HG03108 (cell line): ENCODE results near the gene IMP4.

ENCODE experiments used
- ATAC-seq: cut with Tn5 transposase; IDR thresholded peaks from one replicate; pipeline ENCODE4 v1.9.1; 2021; ENCODE audit warnings: moderate library complexity; ENCODE audit not compliant: unreplicated experiment

The IMP4 gene

GRCh38 chr2:130391872-130392670 is 49.4 kb downstream of the IMP4 start:
- no peak for ATAC-seq

GRCh38 chr2:130393318-130393910 is 50.7 kb downstream of the IMP4 start:
- ATAC-seq: no peak
